HepG2 (cell line): ENCODE data around the gene NARF. TPM values are rescaled to one million over a fixed set of nuclear protein-coding genes. Genes with fewer than 3 reads are reported as not detected.
A peak's percentile ranks its signal among the peaks of the same experiment; 100 is the strongest.

Source experiments
- BRD4 ChIP-seq: sonication (generic); formaldehyde crosslinking; IDR thresholded peaks from 2 replicates; pipeline ENCODE4 v1.4.0; 2020; ENCODE audit warnings: missing genetic modification reagents
- FOXK1 ChIP-seq: sonication (generic); formaldehyde crosslinking; IDR thresholded peaks from 2 replicates; pipeline ENCODE4 v1.4.0; 2020; ENCODE audit warnings: low read depth, missing genetic modification reagents, borderline replicate concordance
- GMEB2 ChIP-seq: IDR thresholded peaks from 2 replicates; pipeline ENCODE4 v1.6.1; 2016; ENCODE audit warnings: missing biosample characterization, missing genetic modification reagents, low read depth
- HDAC1 ChIP-seq: sonication (generic); formaldehyde crosslinking; IDR thresholded peaks from 2 replicates; pipeline ENCODE4 v1.5.1; 2020; ENCODE audit warnings: mild to moderate bottlenecking, missing genetic modification reagents
- KAT8 ChIP-seq: IDR thresholded peaks from 2 replicates; pipeline ENCODE4 v1.6.1; 2016; ENCODE audit warnings: missing genetic modification reagents, missing compliant biosample characterization
- KLF12 ChIP-seq: sonication (generic); formaldehyde crosslinking; IDR thresholded peaks from 2 replicates; pipeline ENCODE4 v1.4.0; 2020; ENCODE audit warnings: missing genetic modification reagents, borderline replicate concordance
- MED8 ChIP-seq: sonication (generic); formaldehyde crosslinking; IDR thresholded peaks from 2 replicates; pipeline ENCODE4 v1.8.1; 2023; ENCODE audit warnings: mild to moderate bottlenecking, missing genetic modification reagents; ENCODE audit not compliant: insufficient replicate concordance
- MIXL1 ChIP-seq: IDR thresholded peaks from 2 replicates; pipeline ENCODE4 v1.6.1; 2016
- NR0B2 ChIP-seq: sonication (generic); formaldehyde crosslinking; IDR thresholded peaks from 2 replicates; pipeline ENCODE4 v1.4.0; 2020; ENCODE audit warnings: mild to moderate bottlenecking, missing genetic modification reagents
- SKIL ChIP-seq: sonication (generic); formaldehyde crosslinking; IDR thresholded peaks from 2 replicates; pipeline ENCODE4 v1.8.0; 2022; ENCODE audit warnings: missing genetic modification reagents, mild to moderate bottlenecking, moderate library complexity, borderline replicate concordance
- SNRNP70 ChIP-seq: fragments of 200-400 bp; formaldehyde crosslinking; IDR thresholded peaks from 2 replicates; pipeline ENCODE4 v1.6.1; 2017; ENCODE audit warnings: mild to moderate bottlenecking, low read depth, low read length, moderate library complexity
- ZNF512 ChIP-seq: sonication (generic); formaldehyde crosslinking; IDR thresholded peaks from 2 replicates; pipeline ENCODE4 v1.4.0; 2020; ENCODE audit warnings: mild to moderate bottlenecking, missing genetic modification reagents
- ZNF598 ChIP-seq: sonication (generic); formaldehyde crosslinking; IDR thresholded peaks from 2 replicates; pipeline ENCODE4 v1.5.1; 2020; ENCODE audit warnings: mild to moderate bottlenecking, missing genetic modification reagents, borderline replicate concordance
- ZNF687 ChIP-seq: sonication (generic); formaldehyde crosslinking; IDR thresholded peaks from 2 replicates; pipeline ENCODE4 v1.5.1; 2020; ENCODE audit warnings: mild to moderate bottlenecking, missing genetic modification reagents, moderate library complexity
- ZNF775 ChIP-seq: sonication (generic); formaldehyde crosslinking; IDR thresholded peaks from 2 replicates; pipeline ENCODE4 v1.4.0; 2020; ENCODE audit warnings: missing genetic modification reagents, mild to moderate bottlenecking, moderate library complexity, borderline replicate concordance
- ZNF792 ChIP-seq: IDR thresholded peaks from 2 replicates; pipeline ENCODE4 v1.6.1; 2016
- ZSCAN21 ChIP-seq: sonication (generic); formaldehyde crosslinking; IDR thresholded peaks from 2 replicates; pipeline ENCODE4 v1.8.0; 2022; ENCODE audit warnings: mild to moderate bottlenecking, missing genetic modification reagents, moderate library complexity, borderline replicate concordance
- ZSCAN25 ChIP-seq: sonication (generic); formaldehyde crosslinking; IDR thresholded peaks from 2 replicates; pipeline ENCODE4 v1.8.0; 2022; ENCODE audit warnings: mild to moderate bottlenecking, missing genetic modification reagents
- polyA plus RNA-seq, 8 experiments: library from polyadenylated mRNA; depleted of rRNA in 3 of 8; stranded (reverse) in 7 of 8; unstranded in 1 of 8; fragments of >200 nt; fragmentation: Illumina TruSeq in 4 of 8; extraction: Trizol in 4 of 8; gene quantifications; 2 replicates each; pipeline versions ENCODE4 v1.2.1 to v1.2.3, GENCODE V29; 2011 to 2016; ENCODE audit warnings: low read depth in 4 of 8, missing spikeins in 1 of 8, mixed read lengths in 1 of 8; ENCODE audit not compliant: insufficient read depth in 1 of 8
- total RNA-seq, 5 experiments: library from RNA; depleted of rRNA; stranded (reverse); fragments of >200 nt; fragmentation: Illumina TruSeq; extraction: Trizol; gene quantifications; 2 replicates each; pipeline ENCODE4 v1.2.3, GENCODE V29; 2016; ENCODE audit warnings: low read depth in 1 of 5

NARF gene
- total and polyA plus RNA-seq, 2 of the 13 experiments (the other 11 are each of a cell fraction or from before 2014, with no cell fraction given): 61.1 to 144 TPM

GRCh38 chr17:82412535-82413520 is 45.7 kb upstream of the NARF start (continued):
- TF ChIP-seq GMEB2: no peak
- TF ChIP-seq ZNF775 (CRISPR knock-in tag): no peak
- TF ChIP-seq BRD4 (CRISPR knock-in tag): no peak
- no peak for TF ChIP-seq MIXL1 (CRISPR knock-in tag)
- no peak for TF ChIP-seq MED8 (CRISPR knock-in tag)
- TF ChIP-seq ZNF687: peak; percentile 63
- no peak for TF ChIP-seq ZSCAN21 (CRISPR knock-in tag)
- no peak for TF ChIP-seq SNRNP70
- peak; percentile 25; the same call in 1 of the 2 replicates for TF ChIP-seq KAT8
- no peak for TF ChIP-seq ZNF512 (CRISPR knock-in tag)
- TF ChIP-seq HDAC1 (CRISPR knock-in tag): peak; percentile 53
- no peak for TF ChIP-seq ZSCAN25
- no peak for TF ChIP-seq ZNF792 (CRISPR knock-in tag)
- TF ChIP-seq ZNF598: no peak
- no peak for TF ChIP-seq KLF12 (CRISPR knock-in tag)
- 0 out of 2 replicates have a peak, but pooled peaks have one; percentile 15 for TF ChIP-seq FOXK1 (CRISPR knock-in tag)
- TF ChIP-seq SKIL: no peak
- no peak for TF ChIP-seq NR0B2 (CRISPR knock-in tag)
